NCI-H446 (cell line): ENCODE data around the gene IGSF21.

Source experiments
- DNase-seq, 2 experiments: peaks; one replicate each; lab custom pipeline; 2025; lab: John Stamatoyannopoulos, UW

The IGSF21 gene

DNA sequence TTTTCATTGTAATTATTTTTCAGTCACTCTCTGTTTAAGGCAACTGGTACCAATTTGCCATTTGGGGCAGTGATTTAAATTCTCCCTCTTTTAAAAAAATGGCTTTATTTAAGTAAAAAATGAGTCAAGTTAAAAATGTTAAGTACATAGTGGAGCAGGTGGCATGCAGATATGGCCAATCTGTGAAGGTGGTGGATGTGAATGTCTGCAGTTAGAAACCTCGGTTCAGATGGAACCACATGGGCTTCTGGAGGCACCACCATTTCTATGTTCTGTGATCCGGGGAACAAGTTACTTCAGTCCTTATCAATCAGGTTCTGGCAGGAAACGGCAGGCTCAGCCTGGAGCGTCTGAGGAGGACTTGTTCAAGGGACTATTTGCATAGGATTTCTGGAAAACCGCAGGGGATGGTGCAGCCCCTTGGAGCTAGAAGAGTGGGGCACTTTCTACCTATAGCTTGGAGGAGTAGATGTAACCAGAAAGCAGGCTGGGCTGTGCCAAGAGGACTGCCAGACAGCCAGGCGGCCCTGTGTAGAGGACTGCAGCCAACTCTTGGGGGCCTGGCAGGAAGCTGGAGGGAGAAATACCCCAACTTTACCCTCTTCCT, 12.3 kb downstream of the IGSF21 start:
- DNase-seq: no peak

DNA sequence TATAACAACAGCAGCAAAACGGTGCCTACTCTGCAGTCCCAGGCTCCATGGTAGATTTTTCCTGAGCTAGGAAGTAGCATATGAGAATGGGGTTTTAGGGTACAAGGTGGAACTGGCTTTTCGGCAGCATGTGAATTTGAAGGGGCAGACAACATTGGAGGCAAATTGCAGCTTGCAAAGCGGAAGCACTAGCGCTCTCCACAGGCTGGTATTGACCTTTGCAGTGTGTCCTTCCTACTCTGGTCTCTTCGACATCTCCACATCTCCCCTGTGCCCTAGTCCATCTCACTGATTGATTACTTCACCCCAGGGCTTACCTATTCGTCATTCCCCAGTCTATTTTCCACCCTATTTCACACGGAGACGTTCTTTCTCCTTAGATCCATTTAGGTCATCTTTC, 13.0 kb downstream of the IGSF21 start:
- DNase-seq: no peak

DNA sequence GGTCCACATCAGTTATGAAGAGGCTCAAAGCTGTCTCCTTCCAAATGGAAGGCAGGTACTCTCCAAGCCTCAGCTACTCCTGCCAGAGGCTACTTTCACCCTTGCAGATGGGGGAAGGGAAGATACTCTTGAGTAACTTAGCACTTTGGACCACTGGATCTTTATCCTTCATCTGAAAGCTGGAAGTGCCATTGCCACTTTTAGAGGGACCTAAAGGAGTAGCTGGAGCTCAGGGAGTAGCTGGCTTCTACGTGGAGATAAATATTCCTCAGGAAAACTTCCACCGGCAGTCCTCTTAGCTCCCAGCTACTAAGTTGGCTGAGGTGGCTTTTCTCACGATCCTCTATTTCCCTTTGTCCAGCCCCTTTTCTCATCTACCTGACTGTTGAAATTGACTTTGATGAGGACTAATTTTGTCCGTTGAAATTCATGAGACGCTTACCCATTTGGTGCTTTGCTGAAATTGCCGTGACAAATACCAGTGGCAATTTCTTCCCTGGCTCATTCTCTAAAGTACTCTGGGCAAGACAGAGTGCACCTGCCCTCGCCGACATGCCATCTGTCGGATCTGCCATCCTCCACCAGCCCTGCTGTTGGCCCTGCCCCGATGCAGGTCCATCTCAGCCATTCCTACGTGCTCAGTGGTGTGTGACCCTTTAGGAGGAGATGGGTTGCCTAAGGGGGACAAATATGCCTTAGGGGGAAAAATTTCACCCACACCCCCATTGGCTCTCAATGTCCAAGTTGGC, 13.6 kb downstream of the IGSF21 start:
- no peak for DNase-seq

DNA sequence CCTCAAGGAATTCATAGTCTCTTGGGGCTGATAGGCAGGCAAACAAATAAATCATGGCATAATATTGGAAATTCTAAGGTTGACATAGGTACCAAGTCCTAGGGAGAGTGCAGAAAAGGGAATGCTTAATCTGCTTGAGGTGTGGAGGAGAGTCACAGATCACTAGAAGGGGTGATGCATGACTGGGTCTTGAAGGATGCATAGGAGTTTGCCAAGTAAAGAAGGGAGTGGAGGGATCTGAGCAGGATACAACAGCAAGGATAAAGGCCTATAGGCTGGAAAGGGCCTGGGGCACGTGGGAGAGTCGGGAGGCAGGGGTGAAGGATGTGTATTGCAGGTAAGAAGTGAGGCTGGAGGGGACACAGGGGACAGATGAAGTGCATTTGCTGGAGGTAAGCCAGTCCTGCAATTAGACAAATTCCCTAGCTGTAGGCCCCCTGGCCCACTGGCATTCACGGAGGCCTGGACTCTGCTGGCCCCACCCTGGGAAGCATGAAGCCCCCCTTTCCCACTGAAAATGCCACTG, 15.9 kb downstream of the IGSF21 start:
- DNase-seq: no peak

DNA sequence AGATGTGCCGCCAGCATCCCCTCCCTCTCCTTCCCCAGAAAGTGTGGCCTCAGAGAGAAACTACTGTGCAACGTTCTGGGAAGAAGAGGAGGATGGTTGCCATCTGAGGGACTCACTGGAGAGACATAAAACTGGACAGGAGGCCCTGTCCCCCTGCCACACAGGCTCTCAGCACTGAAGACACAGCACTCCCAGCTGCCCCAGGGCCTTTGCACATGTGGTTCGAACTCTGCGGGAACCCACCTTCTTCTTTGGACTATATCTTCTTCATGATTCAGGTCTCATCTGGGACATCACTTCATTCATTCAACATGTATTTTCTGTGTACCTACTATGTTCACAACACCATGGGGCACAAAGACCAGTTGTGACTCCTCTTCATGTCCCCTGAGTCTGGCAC, 17.4 kb downstream of the IGSF21 start:
- DNase-seq: no peak

DNA sequence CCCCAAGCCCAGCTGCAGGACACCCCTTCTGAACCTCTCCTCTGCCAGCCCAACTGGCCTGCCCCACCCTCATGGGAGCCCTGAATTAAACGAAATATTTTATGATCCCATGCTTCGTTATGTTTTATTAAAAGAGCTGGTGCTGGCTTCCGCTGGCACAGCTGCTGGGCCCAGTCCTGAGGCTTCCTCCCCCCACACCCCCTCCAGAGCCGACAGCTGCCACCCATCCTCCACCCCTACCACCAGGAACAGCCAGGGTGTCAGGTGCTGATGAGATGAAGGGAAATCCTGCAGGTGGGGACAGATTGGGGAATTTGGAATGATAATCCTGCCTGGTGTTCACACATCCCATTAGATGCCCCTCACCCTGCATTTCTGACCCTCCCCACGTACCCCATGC, 19.0 kb downstream of the IGSF21 start:
- no peak for DNase-seq

DNA sequence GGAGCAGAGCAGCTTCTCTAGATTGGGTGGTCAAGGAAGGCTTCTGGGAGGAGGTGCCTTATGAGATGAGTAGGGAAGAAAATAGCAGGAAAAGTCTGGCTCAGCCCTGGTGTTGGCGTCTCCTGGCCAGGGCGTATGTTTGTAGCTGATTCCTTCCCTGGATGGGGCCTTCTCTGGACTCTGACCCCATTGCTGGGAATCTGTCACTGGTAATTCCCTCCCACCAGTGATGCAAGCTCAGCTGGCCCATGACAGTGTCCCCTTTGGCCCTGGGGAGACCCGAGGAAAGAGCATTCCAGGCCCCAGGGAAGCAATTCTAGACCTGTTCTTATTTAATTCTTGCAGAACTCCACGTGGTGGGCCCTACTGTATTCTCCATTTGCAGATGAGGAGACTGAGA, 20.7 kb downstream of the IGSF21 start:
- no peak for DNase-seq

DNA sequence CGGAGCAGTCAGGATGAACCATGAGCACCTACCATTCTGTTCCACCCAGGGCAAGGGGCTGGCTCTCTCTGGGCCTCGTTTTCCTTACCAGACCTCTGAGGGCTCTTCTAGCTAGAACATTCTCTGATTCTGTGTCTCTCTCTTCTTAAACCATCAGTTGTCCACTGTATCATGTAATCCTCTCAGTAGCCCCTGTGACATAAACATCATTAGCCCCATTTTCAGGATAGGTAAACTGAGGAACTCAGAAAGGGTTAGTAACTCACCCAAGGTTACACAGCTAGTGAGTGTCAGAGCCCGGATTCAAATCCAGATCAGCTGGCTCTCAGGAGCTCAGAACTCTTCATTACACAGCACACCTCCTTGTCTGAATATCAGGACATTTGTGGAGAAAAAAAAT, 22.8 kb downstream of the IGSF21 start:
- DNase-seq: no peak

DNA sequence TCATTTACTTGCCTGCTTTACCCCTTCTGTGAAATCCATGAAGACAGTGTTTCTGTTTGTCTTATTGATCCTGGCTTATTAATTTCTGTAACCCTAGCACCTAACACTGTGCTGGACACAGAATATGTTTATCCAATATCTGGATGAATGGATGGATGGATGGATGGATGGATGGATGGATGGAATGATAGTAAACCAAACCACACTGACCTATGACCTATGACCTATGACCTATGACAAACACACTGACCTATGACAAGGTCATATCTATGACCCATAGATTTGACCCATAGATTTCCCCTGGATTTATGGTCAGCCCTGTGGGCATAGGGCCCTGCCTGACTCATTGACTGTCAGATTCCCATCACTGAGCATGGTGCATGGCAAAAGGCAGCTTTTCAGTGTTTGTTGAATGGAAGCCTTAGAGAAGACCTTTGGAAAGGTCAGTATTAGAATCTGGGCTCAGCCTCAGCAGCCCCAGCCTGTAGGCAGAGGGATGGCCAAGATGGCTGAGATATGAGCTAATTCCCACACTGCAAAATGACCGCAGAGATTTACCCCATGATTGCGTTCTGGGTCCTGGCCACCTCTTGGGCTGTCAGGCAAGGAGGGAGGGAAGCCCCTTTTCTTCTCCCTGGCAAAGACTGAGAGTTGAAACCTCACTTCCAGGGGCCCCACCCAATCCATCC, 24.6 kb downstream of the IGSF21 start:
- no peak for DNase-seq

DNA sequence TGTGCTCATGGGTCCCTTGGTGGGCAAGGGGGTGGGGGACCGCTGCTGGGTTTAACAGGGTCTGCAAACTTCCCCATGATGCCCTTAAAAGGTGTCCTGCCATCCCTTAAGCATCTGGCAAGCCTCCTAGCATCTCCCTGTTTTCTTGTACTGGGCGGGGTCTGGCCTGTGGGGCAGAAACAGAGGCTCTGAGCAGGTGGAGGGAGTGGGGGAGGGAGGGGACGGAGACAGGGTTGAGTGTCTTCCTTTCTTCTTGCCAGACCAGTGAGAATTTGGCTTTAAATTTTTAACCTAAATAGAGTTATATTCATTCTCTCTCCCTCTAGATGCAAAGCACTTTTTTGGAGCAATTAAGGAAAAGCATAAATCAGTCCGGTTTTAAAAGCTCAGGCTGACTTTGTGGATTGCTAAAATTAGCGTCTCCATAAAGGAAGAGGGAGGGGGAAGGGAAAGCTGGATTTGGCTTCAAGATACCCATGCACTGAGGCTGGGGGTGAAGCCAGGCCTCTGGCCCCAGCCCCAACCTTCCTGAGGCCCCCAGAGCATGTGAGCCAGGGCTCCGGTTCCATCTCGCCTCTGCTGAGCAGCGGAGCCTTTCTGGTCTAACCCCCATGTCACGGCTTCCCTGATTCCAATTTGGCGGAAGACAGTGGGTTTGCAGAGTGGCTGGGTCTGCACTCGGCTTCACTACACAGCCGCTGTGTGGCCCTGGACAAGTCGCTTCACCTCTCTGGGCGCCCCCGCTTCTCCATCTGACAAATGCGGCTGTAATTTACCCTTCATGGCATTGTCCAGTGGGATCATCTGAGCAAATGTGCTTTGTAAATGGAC, 25.3 kb downstream of the IGSF21 start:
- no peak for DNase-seq

DNA sequence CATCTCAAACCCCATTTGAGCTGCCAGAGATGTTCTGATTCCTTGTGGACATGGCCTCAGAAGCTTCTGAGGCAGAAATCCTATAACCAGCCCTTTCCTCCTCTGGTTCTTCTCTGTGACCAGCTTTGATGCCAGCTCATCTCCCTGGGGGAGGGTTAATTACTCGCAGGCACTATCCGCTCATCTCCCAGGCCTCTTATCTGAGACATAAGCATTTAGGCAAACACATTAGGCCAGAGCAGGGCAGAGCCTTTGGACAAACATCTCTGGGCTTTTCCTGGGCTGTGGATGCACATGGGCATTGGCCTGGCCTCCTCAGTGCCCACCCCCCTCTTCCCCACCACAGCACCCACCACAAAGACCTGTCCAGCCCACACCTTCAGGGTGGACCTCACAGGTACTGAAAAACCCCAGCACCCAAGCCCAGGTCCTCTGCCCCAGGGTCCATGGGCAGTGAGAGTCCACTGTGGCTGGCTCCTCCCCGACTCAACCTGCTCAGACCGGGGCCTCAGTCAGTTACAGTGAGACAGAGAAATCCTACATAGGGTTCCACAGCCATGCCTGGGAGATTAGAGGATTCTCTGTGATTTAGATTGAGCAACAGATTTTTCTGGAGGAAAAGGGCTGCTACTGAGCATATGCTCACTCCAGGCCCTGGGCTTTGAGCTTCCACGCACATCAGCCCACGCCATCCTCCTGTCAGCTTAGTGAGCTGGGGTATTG, 26.9 kb downstream of the IGSF21 start:
- no peak for DNase-seq

DNA sequence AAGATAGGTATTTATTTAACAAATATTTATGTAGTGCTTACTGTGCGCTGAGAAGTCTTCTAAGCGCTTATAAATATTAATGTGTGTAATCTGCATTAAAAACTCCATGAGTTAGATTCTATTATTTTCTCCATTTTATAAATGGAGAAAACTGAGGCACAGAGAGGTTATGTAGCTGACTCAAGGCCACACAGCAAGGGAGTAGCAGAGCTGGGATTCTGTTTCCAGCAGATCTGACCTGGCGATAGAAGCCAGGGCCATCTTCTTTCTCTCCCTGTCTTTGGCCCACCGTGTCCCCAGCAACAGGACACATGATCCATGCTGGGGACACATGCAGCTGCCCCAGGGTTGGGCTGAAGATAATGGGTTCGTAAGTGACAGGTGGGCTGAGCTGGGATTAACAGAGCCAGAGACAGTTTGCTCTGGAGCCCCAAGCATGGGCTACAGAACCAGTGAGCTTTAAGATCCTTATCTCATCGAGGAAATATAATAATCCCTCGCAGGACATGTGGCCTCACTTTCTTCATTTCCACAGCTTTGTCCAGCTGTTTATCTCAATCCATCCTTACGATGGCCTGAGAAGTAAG, 30.3 kb downstream of the IGSF21 start:
- DNase-seq: no peak

DNA sequence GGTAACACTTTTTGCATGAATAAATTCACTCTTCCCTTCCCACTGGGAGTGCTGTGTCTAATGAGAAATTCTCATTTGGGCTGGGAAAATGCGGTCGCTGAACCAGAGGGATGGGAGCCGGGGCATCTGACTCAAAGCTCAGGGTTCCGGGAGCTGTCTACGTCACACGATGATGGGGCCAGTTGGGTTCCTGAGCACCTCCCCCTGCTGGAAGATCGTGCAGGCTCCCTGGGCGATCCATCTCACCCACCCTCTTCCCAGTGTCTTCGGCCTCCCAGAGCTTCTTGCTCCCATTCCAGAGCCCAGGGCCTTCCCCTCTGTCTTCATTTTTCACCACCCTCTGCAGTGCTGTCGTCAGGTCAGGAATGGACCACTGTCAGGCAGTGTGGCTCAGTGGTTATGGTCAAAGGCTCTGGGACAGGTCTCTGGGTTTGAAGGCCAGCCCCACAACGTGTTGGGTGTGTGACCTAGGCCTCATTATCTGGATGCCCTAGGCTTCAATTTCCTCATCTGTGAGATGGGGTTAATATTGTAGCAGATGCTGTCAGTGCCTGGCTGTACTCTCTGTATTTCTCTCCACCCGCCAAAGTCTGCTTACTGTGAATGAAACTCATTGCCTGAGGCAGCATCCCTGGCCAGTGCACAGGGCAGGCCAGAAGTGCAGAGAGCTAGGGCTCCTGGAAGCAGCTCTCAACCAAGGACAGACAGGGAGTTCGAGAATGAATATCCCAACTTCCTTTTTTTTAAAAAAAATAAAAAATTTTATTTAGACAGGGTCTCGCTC, 31.8 kb downstream of the IGSF21 start:
- DNase-seq: no peak

DNA sequence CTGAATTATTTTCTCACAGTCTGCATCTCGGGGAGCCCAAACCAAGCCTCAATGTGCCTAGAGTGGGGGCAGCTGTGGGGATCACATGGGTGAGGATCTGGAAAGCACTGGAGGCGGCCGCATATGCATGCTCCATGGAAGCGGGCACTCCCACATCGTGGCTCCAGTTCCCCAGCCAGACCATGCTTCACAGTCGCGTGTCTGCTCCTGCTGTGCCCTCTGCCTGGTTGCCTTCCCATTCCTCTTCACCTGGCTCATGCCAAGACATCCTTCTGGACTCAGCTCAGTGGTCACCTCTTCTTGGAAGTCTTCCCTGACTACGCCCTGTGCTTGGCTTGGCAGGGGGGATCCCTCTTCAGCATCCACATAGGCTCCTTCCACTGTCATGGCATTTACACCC, 32.8 kb downstream of the IGSF21 start:
- no peak for DNase-seq

DNA sequence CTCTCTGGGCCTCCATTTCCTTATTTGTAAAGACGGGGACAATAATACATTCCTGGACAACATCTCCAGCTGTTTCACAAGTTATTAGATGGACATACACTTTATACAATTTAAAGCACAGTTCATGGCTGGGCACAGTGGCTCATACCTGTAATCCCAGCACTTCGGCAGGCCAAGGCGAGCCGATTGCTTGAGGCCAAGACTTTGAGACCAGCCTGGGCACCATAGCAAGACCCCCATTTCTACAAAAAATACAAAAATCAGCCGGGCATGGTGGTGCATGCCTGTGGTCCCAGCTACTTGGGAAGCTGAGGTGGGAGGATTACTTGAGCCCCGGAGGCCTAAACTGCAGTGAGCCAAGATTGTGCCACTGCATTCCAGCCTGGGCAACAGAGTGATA, 34.1 kb downstream of the IGSF21 start:
- no peak for DNase-seq

DNA sequence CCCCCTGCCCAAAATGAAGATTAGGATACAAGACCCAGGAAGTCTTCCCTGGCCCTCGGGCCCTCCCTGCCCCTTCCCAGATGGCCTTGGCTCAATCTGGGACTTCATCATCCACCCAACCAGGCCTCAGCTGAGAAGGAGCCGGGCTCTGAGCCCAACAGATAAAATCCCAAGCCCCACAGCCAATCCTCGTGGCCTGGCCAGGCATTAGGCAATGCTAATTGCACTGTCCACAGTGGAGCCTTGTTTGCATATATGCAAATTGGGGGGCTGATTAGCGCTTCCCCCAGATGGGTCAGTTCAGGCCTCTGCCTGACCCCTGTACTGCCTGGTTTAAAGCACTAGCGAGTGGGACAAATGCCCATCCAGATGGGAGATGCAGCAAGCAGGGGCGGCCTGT, 34.9 kb downstream of the IGSF21 start:
- peak in 1 of 2 experiments; percentile 25 for DNase-seq

DNA sequence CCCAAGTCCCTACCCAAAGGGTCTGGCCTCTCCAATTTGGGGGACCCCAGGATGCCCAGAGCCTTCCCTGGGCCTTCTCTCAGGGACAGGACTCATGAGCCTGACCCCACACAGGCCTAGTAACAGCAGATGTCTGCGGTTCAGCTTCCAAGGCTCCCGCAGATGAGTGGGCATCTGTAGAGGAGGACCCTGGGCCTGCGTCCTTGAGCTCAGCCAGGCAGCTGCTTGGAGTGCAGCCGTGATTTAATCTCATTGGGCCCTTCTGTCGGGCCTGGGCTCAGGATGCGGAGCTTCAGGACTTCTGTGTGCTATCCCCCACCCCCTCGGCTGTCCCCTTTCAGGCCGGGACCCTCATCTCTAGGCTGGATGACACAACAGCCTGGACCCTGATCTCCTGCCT, 35.4 kb downstream of the IGSF21 start:
- no peak for DNase-seq

DNA sequence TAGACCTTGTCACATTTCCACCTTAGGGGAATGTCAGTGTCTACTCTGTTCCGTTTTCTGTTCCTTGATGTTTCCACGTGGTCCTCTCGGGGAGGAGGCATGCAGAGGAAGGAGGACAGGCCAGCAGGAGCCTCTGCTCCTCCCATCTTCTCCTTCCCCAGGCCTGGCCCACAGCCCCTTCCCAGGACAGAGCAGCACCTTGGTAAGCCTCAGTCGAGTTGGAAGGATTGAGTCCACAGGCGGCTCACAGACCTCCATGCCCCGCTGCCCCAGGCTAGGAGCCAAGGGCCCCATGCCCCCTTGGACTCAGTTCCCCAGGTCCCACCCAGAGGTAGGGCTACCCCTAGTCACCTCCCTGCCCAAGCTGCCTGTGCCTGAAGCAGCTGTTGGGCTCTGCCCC, 36.5 kb downstream of the IGSF21 start:
- no peak for DNase-seq

DNA sequence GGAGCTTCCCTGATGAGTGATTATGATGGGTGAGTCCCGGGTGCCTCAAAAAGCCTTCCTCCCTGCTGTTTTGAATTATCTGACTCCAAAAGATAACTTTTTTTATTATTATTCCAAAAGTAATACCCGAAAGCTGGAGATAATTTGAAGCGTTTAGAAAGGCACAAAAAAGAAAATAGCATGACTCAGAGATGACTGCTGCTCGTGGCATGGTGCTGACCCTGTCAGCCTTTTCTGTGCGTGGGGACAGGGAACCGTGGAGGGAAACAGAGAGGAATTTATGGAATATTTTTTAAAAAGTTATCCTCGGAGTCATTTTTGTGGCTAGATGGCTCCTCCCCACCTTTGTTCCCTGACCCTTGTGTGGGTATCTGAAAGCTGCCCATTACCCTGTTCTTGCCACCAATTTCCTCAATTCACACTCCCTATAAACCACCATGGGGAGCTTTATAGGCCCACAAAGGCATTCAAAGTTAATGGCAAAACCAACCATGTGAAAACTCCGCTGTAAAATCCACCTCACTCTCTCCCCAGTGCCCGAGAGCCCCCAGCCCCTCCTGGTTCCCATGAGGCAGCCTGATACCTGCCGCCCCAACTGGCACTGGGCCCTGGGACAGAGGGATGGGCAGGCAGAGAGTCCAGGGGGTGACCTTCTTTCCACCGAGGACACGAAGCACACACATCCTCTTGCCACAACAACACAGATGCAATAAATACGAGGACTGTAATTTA, 37.5 kb downstream of the IGSF21 start:
- no peak for DNase-seq
